CD4-positive, alpha-beta T cell treated with Interleukin-15 for 4 hours (primary cell): Measurements from ENCODE around the gene RCAN3.

ENCODE experiments used
- DNase-seq: peaks from one replicate; pipeline ENCODE4 v3.0.0-alpha.2; 2020; ENCODE audit warnings: low spot score

RCAN3 gene

GRCh38 chr1:24584171-24584647, 81.6 kb downstream of the RCAN3 start:
- DNase-seq = no peak

GRCh38 chr1:24586119-24586518, 83.5 kb downstream of the RCAN3 start:
- no peak for DNase-seq

GRCh38 chr1:24586970-24587820, 84.6 kb downstream of the RCAN3 start:
- peak; percentile 76 for DNase-seq

- DNase-seq = no peak
These were observed 85.9 kb downstream of the RCAN3 start for GRCh38 chr1:24588573-24588972.

- no peak for DNase-seq
These were observed 86.6 kb downstream of the RCAN3 start for GRCh38 chr1:24589200-24589599.
